ENCODE data around the gene MRPL53. TPM values are rescaled to one million over a fixed set of nuclear protein-coding genes. Genes with fewer than 3 reads are reported as not detected.
A peak's percentile ranks its signal among the peaks of the same experiment; 100 is the strongest.

The MRPL53 gene
- total and polyA plus RNA-seq, 2 of the 13 experiments (the other 11 are each of a cell fraction or from before 2014, with no cell fraction given) = 34.3 to 51.9 TPM

DNA sequence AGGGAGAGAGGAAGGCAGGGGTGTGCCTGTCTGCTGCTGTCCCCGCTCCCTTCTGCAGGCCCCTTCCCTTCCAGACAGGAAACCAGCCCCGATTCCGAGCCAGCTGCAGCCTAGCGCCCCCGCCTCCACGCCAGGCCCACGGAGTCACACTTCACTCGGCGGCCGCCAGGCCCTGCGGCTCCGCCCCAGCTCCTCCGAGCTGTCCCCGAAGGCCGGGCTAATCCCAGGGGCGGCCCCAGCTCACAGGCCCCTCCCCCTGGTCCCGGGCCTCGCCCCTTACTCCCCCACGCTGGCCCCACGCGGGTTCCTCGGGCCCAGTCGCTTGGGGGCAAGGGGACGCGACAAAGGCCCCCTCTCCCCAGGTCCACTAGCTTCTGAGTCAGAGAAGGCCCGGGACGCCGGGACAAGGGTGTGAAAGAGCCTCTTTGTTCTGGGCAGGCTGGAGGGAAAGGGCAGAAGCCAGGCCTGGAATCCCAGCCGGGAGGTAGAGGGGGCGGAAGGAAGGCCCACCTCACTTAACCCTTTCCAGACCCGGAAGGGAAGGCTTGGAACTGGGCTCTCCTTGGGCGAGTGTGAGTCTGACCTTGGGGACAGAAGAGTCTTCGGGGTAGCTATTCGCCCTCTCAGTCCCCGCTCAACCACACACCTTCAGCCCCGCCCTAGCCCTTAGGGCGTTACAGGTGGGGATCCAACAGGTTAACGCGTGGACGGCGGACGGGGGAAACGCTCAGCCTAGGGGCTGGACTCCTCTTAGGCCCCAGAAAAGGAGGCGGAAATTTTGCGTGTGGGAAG lies 31.9 kb downstream of the MRPL53 start (continued):
- peak; percentile 88 to 97 for TF ChIP-seq HMGXB4 (CRISPR knock-in tag; IDR thresholded peaks at IDR 0.05; ENCODE audit: borderline replicate concordance in 1 of 2, low read depth in 1 of 2)
- TF ChIP-seq, protein P1, sequence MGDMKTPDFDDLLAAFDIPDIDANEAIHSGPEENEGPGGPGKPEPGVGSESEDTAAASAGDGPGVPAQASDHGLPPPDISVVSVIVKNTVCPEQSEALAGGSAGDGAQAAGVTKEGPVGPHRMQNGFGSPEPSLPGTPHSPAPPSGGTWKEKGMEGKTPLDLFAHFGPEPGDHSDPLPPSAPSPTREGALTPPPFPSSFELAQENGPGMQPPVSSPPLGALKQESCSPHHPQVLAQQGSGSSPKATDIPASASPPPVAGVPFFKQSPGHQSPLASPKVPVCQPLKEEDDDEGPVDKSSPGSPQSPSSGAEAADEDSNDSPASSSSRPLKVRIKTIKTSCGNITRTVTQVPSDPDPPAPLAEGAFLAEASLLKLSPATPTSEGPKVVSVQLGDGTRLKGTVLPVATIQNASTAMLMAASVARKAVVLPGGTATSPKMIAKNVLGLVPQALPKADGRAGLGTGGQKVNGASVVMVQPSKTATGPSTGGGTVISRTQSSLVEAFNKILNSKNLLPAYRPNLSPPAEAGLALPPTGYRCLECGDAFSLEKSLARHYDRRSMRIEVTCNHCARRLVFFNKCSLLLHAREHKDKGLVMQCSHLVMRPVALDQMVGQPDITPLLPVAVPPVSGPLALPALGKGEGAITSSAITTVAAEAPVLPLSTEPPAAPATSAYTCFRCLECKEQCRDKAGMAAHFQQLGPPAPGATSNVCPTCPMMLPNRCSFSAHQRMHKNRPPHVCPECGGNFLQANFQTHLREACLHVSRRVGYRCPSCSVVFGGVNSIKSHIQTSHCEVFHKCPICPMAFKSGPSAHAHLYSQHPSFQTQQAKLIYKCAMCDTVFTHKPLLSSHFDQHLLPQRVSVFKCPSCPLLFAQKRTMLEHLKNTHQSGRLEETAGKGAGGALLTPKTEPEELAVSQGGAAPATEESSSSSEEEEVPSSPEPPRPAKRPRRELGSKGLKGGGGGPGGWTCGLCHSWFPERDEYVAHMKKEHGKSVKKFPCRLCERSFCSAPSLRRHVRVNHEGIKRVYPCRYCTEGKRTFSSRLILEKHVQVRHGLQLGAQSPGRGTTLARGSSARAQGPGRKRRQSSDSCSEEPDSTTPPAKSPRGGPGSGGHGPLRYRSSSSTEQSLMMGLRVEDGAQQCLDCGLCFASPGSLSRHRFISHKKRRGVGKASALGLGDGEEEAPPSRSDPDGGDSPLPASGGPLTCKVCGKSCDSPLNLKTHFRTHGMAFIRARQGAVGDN (CRISPR knock-in tag; IDR thresholded peaks at IDR 0.05) = peak; percentile 95
- TF ChIP-seq POGK (CRISPR knock-in tag; conservative IDR thresholded peaks at IDR 0.05) = peak; percentile 60; the same call in 1 of the 2 replicates
- TF ChIP-seq MYC (CRISPR knock-in tag; IDR thresholded peaks at IDR 0.05; ENCODE audit: borderline replicate concordance) = peak; percentile 92
- peak; percentile 36; the same call in 1 of the 2 replicates for TF ChIP-seq HNF4G (IDR thresholded peaks at IDR 0.05; ENCODE audit: borderline replicate concordance, low read depth, low read length)
- TF ChIP-seq HNF4G (CRISPR knock-in tag; IDR thresholded peaks at IDR 0.05; ENCODE audit: borderline replicate concordance, low read depth) = peak; percentile 61; the same call in 1 of the 2 replicates
- TF ChIP-seq, protein P2, sequence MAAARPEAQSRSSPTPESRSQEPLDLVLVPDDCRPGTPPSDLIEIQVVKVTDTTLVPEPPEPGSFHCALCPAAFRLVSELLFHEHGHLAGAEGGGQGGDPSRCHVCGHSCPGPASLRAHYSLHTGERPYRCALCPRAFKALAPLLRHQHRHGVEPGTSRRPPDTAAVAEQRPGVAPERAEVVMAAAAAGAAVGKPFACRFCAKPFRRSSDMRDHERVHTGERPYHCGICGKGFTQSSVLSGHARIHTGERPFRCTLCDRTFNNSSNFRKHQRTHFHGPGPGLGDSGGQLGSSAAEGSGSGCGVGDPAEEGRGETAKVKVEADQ (CRISPR knock-in tag; IDR thresholded peaks at IDR 0.05; ENCODE audit: borderline replicate concordance) = peak; percentile 91
- TF ChIP-seq FOSL2 (CRISPR knock-in tag; IDR thresholded peaks at IDR 0.05) = peak; percentile 88
- peak; percentile 66 for TF ChIP-seq RBM22 (optimal IDR thresholded peaks at IDR 0.05; ENCODE audit: low read length)
- TF ChIP-seq MEF2D (CRISPR knock-in tag; IDR thresholded peaks at IDR 0.05) = peak; percentile 68
- peak; percentile 20; the same call in 1 of the 2 replicates for TF ChIP-seq CBX5 (CRISPR knock-in tag; IDR thresholded peaks at IDR 0.05; ENCODE audit: borderline replicate concordance)
- TF ChIP-seq NR2F2 (IDR thresholded peaks at IDR 0.05; ENCODE audit: borderline replicate concordance, low read depth) = no peak; the same call in 1 of the 2 replicates
- no peak for TF ChIP-seq SMARCE1 (IDR thresholded peaks at IDR 0.05; ENCODE audit: borderline replicate concordance)
- 0 out of 2 replicates have a peak, but pooled peaks have one; percentile 87 for TF ChIP-seq SNAI1 (CRISPR knock-in tag; IDR thresholded peaks at IDR 0.05; ENCODE audit: borderline replicate concordance)
- peak; percentile 59; the same call in 1 of the 2 replicates for TF ChIP-seq GFI1 (CRISPR knock-in tag; IDR thresholded peaks at IDR 0.05; ENCODE audit: borderline replicate concordance)
- no peak for TF ChIP-seq NBN (conservative IDR thresholded peaks at IDR 0.05)
- TF ChIP-seq ZNF543 (CRISPR knock-in tag; IDR thresholded peaks at IDR 0.05) = peak; percentile 95
- TF ChIP-seq, protein P3, sequence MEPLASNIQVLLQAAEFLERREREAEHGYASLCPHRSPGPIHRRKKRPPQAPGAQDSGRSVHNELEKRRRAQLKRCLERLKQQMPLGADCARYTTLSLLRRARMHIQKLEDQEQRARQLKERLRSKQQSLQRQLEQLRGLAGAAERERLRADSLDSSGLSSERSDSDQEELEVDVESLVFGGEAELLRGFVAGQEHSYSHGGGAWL (CRISPR knock-in tag; IDR thresholded peaks at IDR 0.05) = no peak; the same call in 1 of the 2 replicates
- peak; percentile 54; the same call in 1 of the 2 replicates for TF ChIP-seq ZNF383 (CRISPR knock-in tag; IDR thresholded peaks at IDR 0.05; ENCODE audit: borderline replicate concordance)

Data from HepG2 (cell line).